G401 (cell line): ENCODE measurements around the gene SRPK2. TPM values are rescaled to one million over a fixed set of nuclear protein-coding genes. Genes with fewer than 3 reads are reported as not detected.
"Not testable (repeated sequence)": the region's sequence is repeated elsewhere in the genome, so short reads cannot be mapped to it uniquely, and the experiment has no call there.

ENCODE experiments used
- DNase-seq: peaks from one replicate; pipeline ENCODE4 v3.0.0-alpha.2; 2015; ENCODE audit warnings: low spot score
- in situ Hi-C: cut with HindIII; loops from 2 replicates; pipeline ENCODE4 v1.10.0; 2016; ENCODE audit warnings: low sequenced_read_pairs, mixed read lengths
- total RNA-seq: library from RNA; depleted of rRNA; stranded (reverse); fragments of >200 nt; shearing (Covaris generic); gene quantifications from 2 replicates; pipeline ENCODE4 v1.2.3, GENCODE V29; 2014

SRPK2 gene
- total RNA-seq, 1 experiment from 2014 or later: 63.6 TPM

GRCh38 chr7:105315357-105315756 lies 73.4 kb downstream of the SRPK2 start:
- in situ Hi-C loops: no loop called here
- DNase-seq: no peak

DNA sequence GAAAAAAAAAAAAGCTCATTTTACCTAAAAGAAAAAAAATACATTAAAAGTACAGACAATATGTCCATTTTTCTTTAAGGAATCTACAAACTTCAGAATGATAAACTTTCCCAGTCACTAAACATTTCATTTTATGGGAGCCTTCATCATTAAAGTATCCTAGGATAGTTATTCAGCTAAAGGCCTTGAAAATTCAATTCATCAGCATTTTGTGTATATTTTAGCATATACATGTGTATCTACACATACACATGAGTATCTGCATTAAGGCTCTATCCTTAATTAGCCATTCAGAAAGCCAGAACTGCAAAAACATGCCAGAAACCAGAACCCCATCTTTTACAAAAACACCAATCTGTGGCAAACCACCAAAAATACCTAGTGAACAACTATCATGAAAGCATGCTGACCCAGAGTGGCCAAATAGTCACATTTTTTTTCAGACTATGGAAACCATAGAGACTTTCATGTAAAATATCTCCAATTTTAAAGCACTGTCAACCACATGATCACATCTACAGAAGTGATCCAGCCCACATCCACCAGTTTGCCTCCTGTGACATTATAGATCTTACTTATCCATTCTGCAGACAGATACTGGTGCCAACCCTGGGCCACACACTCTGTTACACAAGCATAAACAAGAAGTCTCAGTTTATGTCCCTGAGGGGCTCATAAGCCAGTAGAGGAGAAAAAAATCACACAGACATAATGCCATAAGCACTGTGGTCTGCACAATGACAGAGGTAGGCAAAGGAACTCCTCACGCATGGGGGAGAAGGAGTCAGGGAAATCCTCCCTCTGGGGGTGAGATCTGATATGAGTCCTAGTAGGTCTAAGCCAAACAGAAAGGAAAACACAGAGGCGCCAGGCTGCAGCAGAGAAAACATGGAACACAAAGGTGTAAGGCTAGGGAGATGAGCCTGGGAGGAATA lies 79.2 kb downstream of the SRPK2 start:
- DNase-seq: no peak
- in situ Hi-C loops: no loop called here

DNA sequence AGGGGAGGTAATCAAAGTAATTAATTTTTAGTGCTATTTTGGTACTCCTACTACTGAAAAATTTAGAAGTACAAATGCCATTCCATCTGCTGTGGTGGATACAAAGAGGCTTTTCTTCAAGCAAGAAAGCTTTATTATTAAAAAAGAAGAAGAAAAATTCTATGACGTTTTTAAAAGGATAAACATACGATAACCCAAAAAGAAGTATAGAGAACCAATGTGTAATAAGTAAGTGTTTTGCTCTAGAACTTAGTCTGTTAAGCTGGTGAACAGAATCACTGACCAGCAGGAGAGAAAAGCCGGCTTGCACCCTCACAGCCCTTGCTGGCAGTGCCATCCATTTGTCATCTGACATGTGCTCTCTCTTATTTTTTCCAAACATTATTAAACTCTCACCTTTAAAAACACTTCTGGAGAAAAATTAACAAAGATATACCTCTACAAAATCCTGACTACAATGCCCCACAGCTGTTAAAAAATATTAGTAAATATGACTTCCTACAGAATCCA lies 81.5 kb downstream of the SRPK2 start:
- DNase-seq: peak; percentile 34
- in situ Hi-C loops: no loop called here

DNA sequence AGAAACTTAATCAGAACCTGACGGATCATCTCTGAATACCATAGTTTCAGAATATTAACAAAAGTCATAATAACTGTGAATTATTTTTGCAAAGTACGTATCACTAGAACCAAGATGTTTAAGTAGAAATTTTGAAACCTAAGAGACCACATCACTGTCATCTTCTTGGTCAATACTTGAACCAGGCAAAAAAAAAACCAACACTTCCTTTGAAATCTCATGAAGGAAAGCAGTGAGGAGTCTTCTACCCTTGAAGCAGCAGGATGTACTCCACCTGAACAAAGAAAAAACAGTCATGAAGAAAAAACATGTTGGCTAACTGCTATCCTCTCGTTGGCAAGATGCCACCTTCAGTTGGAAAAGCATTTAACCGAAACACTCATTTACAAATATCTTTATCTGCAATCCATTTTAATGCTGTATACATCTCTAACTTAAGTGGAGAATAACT lies 82.4 kb downstream of the SRPK2 start:
- in situ Hi-C loops: no loop called here
- peak; percentile 21 for DNase-seq

DNA sequence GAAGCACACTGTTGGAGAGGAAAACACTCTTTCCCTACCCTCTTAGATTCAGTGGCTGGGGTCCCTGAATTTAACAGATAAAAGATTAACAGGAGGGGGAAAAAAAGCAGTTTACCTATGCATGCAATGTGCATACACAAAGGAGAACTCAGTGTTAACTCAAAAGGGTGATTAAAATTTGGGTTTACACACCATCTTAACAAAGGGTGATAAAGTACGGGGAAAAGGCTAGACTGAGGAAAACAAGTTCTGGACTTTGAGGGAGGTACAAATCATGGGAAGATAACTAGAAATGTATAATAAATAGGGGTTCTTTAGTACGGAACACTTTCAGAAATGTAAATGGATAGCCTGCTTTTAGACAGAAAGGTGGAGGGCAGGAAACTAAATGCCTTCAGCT lies 83.1 kb downstream of the SRPK2 start:
- in situ Hi-C loops: no loop called here
- DNase-seq: no peak

DNA sequence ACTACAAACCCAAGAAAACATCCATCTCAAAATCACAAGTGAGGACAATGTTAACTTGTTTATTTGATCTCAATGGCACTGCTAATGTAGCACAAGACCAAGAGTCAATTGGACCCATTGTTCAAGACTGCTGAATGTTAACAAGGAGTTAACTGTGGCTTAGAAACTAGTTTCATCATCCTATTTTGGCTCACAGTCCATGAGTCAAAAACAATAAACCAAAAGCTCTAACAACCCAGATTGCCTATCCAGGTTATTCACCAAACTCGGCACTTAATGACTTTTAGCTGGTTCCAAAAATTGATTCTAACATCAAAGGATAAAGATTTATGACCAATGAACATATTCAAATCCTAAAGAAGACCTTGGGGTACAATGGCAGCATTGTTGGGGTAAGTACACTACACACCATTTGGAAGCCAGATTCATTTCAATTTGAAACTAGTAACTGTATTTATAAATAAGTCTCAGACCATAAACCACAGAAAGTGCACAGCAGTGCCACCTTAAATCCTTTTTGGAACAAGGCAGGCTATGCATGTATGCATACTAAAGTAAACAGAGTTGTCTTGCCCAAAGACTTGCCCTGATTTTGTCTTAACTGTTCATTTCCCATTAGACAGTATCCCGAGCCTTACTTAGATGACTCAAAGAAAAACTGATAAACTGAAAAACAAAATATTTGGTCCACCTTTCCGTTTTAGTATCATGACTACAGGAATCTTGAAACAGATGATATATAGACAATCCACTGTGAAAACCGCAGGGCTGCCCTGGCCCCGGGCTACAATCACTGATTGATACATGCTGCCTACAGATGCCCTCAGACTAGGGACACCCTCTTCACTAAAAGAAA lies 84.5 kb downstream of the SRPK2 start:
- DNase-seq: no peak

GRCh38 chr7:105300587-105300986 lies 88.1 kb downstream of the SRPK2 start:
- DNase-seq, in situ Hi-C loops: not testable (repeated sequence)

More for the DNA sequence above, 84.5 kb downstream of the SRPK2 start:
- in situ Hi-C loops: no loop called here

DNA sequence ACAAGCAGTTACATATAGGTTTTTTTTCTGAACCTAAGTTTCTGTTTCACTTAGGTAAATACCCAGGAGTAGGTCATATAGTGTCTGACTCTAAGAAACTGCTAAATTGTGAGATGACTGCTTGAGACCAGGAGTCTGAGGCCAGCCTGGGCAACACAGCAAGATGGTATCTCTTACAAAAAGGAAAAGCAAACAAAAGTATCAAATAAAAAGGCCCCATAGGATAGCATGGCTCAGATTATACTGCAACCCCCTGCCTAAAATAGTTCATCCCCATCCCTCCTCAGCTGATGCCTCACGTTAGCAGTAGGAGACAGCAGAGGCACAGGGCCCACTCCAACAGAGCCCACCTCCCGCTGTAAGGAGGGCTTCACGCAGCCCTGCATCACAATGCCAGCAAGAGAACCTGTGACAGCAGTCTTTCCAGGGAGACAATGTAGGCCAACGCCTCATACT lies 90.3 kb downstream of the SRPK2 start:
- in situ Hi-C loops: no loop called here
- DNase-seq: no peak

- in situ Hi-C loops: no loop called here
- no peak for DNase-seq
Observed at GRCh38 chr7:105297985-105298384, 90.7 kb downstream of the SRPK2 start.

DNA sequence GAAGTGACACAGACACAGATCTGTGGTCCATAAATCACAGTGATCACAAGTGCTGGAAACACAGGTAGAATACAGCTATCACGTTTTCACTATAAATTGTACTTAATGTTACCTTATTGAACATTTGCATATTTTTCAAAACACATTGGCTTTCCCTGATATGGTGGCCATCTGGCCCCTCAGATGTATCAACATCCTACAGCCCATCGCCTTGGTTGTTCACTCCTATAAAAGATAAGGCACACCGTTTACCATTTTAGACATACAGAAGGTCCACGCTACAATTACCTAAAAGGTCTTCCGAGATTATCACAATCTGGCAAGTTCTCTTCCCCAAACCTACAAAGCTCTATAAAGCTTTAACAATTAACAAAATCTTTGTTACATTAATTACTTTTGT lies 91.4 kb downstream of the SRPK2 start:
- in situ Hi-C loops: no loop called here
- no peak for DNase-seq

DNA sequence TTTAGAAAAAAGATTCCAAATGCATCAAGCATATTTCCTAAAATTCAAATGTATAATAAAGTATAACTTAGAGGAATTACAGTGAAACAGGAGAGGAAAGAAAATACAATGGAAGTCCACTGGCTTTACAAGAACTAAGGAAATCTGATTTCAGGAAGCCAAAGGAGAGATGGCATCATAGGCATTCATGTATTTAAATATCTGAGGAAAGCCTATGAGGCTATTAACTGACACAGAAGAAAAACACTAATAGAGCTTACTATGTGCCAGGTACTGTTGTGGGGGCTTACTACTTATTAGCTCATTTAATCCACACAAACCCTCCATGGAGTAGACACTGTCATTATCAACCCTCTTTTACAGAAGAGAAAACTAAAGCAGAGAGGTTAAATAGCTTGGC lies 92.2 kb downstream of the SRPK2 start:
- in situ Hi-C loops: no loop called here
- DNase-seq: no peak

- no peak for DNase-seq
- in situ Hi-C loops: no loop called here
Observed at GRCh38 chr7:105295596-105296352, 92.9 kb downstream of the SRPK2 start.

- in situ Hi-C loops, DNase-seq: not testable (repeated sequence)
Observed at GRCh38 chr7:105294482-105294881, 94.2 kb downstream of the SRPK2 start.

DNA sequence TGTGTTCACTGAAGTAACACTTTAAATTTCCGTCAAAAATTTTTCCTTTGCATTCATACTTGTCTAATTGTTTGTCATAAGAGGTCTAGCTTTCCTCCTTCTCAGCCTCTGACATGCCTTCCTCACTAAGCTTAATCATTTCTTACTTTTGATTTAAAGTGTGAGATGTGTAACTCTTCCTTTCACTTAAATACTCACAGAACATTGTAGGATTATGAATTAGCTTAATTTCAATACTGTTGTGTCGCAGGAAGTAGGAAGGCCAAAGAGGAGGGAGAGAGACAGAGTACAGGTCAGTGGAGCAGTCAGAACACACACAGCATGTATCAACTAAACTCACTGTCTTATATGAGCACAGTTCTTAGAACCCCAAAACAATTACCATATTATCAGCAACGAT lies 99.0 kb downstream of the SRPK2 start:
- DNase-seq: no peak
- in situ Hi-C loops: no loop called here

DNA sequence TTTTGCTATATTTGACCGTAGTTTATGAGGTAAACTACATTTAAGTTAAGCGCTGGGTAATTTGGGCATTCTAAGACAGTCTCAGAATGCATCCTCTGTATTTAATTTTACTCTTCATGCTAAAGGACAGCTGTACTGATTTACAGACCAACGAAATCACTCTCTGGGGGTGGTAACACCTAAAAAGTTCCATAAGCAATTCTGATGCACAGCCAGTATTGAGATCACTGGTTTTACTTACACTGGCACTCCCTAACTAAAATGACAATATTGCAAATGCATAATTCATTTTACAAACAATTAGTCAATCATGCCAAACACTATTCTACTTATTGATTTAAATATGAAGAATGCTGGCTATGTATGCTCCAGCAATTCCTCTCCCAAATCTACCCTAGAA lies 102.3 kb downstream of the SRPK2 start:
- in situ Hi-C loops: no loop called here
- no peak for DNase-seq

DNA sequence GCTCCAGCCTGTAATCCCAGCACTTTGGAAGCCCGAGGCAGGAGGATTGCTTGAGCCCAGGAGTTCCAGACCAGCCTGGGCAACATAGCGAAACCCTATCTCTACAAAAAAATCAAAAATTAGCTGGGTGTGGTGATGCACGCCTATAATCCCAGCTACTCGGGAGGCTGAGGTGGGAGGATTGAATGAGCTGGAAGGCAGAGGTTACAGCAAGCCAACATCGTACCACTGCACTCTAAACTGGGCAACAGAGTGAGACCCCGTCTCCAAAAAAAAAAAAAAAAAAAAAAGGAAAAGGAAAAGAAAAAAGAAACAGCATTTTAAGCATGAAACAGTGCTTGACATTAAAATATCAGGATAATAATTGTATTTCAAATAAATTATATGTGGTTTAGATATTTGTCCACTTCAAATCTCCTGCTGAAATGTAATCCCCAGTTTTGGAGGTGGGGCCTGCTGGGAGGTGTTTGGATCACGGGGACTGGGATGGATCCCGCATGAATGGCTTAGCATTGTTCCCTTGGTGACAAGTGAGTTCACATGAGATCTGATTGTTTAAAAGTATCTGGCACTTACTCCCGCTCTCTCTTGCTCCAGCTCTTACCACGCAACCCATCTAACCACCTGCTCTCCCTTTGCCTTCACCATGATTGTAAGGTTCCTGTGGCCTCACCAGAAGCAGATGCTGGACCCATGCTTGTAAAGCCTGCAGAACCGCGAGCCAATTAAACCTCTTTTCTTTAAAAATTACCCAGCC lies 103.4 kb downstream of the SRPK2 start:
- in situ Hi-C loops: no loop called here
- no peak for DNase-seq

GRCh38 chr7:105284014-105284413 lies 104.7 kb downstream of the SRPK2 start:
- in situ Hi-C loops: no loop called here
- DNase-seq: no peak

GRCh38 chr7:105281966-105282365 lies 106.8 kb downstream of the SRPK2 start:
- in situ Hi-C loops: no loop called here
- no peak for DNase-seq

- in situ Hi-C loops: no loop called here
- DNase-seq: no peak
Observed at GRCh38 chr7:105279688-105280007, 109.1 kb downstream of the SRPK2 start.
